ENCODE results near the gene TATDN2. TPM values are rescaled to one million over a fixed set of nuclear protein-coding genes. Genes with fewer than 3 reads are reported as not detected.

TATDN2 gene
- polyA plus RNA-seq, 1 of the 3 experiments (the other 2 are of a cell fraction): 14.7 TPM

DNA sequence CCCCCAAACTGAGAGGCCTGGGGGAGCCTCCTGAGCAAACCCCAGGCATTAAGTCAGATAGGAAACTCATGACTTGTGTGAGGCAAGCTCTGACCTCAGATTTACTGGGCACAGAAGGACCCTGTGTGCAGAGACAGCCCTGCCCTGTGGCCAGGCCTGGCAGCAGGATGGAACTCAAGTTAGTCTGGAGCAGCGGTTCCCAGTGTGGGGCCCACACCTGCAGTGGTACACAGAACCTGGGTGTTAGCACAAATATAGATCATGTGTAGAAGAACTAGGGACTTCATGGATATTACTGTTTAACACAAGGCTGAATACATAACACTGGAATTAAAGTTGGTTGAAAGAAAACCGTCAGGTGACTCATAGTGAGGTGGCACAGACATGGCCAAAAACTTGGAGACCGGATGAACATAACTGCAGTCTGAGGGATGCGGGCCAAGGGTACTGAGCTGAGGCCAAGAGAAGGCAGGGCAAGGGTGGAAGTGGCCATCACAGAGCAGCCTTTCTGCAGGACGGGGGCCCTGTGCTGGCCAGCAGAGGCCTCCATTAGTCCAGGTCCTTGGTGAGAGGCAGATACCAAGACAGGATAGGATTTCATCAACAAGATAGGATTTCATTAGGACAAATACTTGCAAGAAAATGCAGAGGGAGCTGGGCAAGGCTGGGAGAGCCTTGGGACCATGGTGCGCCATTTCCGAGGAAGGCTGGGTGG, 42.7 kb upstream of the TATDN2 start (continued):
- TF ChIP-seq SMC3 (IDR thresholded peaks at IDR 0.05; ENCODE audit: low read depth, low read length) (no peak), NRF1 (IDR thresholded peaks at IDR 0.05; ENCODE audit: low read depth, low read length) (no peak), GABPA (IDR thresholded peaks at IDR 0.05; ENCODE audit: low read depth) (no peak), RXRA (IDR thresholded peaks at IDR 0.05; ENCODE audit: borderline replicate concordance, low read depth) (peak; percentile 80; the same call in 1 of the 2 replicates), JUND (IDR thresholded peaks at IDR 0.05) (peak; percentile 97), SIN3A (IDR thresholded peaks at IDR 0.05; ENCODE audit: borderline replicate concordance, low read depth, low read length) (0 out of 2 replicates have a peak, but pooled peaks have one; percentile 10), TCF12 (IDR thresholded peaks at IDR 0.05) (peak; percentile 83), FOXM1 (IDR thresholded peaks at IDR 0.05; ENCODE audit: low read depth) (peak; percentile 84; the same call in 1 of the 2 replicates), RAD21 (IDR thresholded peaks at IDR 0.05; ENCODE audit: low read length) (no peak), TEAD4 (IDR thresholded peaks at IDR 0.05; ENCODE audit: borderline replicate concordance, insufficient read depth) (peak; percentile 58; the same call in 1 of the 2 replicates), NFIC (IDR thresholded peaks at IDR 0.05; ENCODE audit: borderline replicate concordance) (peak; percentile 98), EZH2phosphoT487 (IDR thresholded peaks at IDR 0.05; ENCODE audit: borderline replicate concordance, low read depth) (no peak), ELF1 (IDR thresholded peaks at IDR 0.05) (no peak), YY1 (IDR thresholded peaks at IDR 0.05; ENCODE audit: low read depth) (peak; percentile 60; the same call in 1 of the 2 replicates), MEF2A (IDR thresholded peaks at IDR 0.05; ENCODE audit: borderline replicate concordance, low read depth) (no peak), FOSL2 (IDR thresholded peaks at IDR 0.05; ENCODE audit: borderline replicate concordance, low read depth) (peak; percentile 98), MXI1 (IDR thresholded peaks at IDR 0.05; ENCODE audit: low read depth, low read length) (no peak)
- TF ChIP-seq, protein P1, sequence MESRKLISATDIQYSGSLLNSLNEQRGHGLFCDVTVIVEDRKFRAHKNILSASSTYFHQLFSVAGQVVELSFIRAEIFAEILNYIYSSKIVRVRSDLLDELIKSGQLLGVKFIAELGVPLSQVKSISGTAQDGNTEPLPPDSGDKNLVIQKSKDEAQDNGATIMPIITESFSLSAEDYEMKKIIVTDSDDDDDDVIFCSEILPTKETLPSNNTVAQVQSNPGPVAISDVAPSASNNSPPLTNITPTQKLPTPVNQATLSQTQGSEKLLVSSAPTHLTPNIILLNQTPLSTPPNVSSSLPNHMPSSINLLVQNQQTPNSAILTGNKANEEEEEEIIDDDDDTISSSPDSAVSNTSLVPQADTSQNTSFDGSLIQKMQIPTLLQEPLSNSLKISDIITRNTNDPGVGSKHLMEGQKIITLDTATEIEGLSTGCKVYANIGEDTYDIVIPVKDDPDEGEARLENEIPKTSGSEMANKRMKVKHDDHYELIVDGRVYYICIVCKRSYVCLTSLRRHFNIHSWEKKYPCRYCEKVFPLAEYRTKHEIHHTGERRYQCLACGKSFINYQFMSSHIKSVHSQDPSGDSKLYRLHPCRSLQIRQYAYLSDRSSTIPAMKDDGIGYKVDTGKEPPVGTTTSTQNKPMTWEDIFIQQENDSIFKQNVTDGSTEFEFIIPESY (IDR thresholded peaks at IDR 0.05; ENCODE audit: borderline replicate concordance, low read depth): peak; percentile 57; the same call in 1 of the 2 replicates
- TF ChIP-seq, protein P2, sequence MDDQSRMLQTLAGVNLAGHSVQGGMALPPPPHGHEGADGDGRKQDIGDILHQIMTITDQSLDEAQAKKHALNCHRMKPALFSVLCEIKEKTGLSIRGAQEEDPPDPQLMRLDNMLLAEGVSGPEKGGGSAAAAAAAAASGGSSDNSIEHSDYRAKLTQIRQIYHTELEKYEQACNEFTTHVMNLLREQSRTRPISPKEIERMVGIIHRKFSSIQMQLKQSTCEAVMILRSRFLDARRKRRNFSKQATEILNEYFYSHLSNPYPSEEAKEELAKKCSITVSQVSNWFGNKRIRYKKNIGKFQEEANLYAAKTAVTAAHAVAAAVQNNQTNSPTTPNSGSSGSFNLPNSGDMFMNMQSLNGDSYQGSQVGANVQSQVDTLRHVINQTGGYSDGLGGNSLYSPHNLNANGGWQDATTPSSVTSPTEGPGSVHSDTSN (IDR thresholded peaks at IDR 0.05): peak; percentile 76

DNA sequence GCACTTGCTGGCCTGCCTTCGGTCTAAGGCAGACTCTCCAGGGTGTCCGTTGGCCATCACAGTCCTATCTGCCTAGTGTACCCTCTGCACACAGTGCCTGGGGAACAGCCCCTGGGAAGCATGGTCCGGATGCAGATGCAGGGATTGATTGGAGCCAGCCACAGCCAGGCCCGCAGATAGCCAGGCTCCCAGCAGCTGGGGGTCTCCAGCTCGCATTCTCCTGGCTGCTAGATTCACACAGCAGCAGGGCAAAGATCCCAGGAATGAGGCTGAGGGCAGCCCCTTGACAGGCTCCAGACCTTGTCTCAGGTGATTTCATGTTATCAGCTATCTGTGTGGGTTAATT, 42.1 kb upstream of the TATDN2 start:
- no peaks in the 10 kb centered on the region for H4K20me1 ChIP-seq (ENCODE audit: insufficient read depth)
- H3K9ac ChIP-seq: peak overlapping the region; percentile 37; the same call in 1 of the 2 replicates
- ChIA-PET CTCF (interaction anchor here (0.7 to 1.4 kb wide), 2 partner anchors 13 to 120 kb away, joined by 3 read pairs; no protein-coding TSS in a partner anchor), POLR2A (no interaction called here)
- no peaks in the 10 kb centered on the region for H3K9me2 ChIP-seq
- H3K79me2 ChIP-seq (ENCODE audit: insufficient read depth): peaks cover 13% of the 10 kb centered on the region; the same call in 1 of the 2 replicates
- TF ChIP-seq, protein P3, sequence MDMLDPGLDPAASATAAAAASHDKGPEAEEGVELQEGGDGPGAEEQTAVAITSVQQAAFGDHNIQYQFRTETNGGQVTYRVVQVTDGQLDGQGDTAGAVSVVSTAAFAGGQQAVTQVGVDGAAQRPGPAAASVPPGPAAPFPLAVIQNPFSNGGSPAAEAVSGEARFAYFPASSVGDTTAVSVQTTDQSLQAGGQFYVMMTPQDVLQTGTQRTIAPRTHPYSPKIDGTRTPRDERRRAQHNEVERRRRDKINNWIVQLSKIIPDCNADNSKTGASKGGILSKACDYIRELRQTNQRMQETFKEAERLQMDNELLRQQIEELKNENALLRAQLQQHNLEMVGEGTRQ (IDR thresholded peaks at IDR 0.05; ENCODE audit: borderline replicate concordance, low read depth, low read length): no peak
- no peak for TF ChIP-seq MEF2A (IDR thresholded peaks at IDR 0.05; ENCODE audit: borderline replicate concordance, low read depth)
- 0 out of 2 replicates have a peak, but pooled peaks have one; percentile 13 for TF ChIP-seq GATA2 (CRISPR knock-in tag; IDR thresholded peaks at IDR 0.05)
- TF ChIP-seq RFX5 (IDR thresholded peaks at IDR 0.05; ENCODE audit: low read length): no peak
- no peak for TF ChIP-seq RCOR1 (IDR thresholded peaks at IDR 0.05; ENCODE audit: low read length)
- TF ChIP-seq YY1 (IDR thresholded peaks at IDR 0.05; ENCODE audit: low read depth): no peak
- peaks cover 34% of the 10 kb centered on the region for H3F3A ChIP-seq (replicated peaks; ENCODE audit: insufficient read depth)
- no peak overlapping the region for H2AFZ ChIP-seq (ENCODE audit: low read depth)
- H3K9me3 ChIP-seq: no peaks in the 10 kb centered on the region
- H3K4me1 ChIP-seq (ENCODE audit: control insufficient read depth in 1 of 2, insufficient read depth in 2 of 2, low read depth in 1 of 2, low read length in 1 of 2): peaks cover 13 to 40% of the 10 kb centered on the region in 2 experiments; a peak in 3 of 4 replicates
- 50% methylated on average over 2 of the region's 5 CpGs for WGBS (ENCODE audit: low lambda C conversion rate)
- H3K27ac ChIP-seq (ENCODE audit: low read depth in 2 of 2, low read length in 1 of 2): peak overlapping the region; percentile 45 to 97
- no peaks in the 10 kb centered on the region for H3K27me3 ChIP-seq (ENCODE audit: insufficient read depth)
- DNase-seq: peak; percentile 64
- H3K36me3 ChIP-seq (replicated peaks in 1 of 2; ENCODE audit: control insufficient read depth in 1 of 2, insufficient read depth in 2 of 2, low read length in 1 of 2): peaks cover 0 to 11% of the 10 kb centered on the region in 2 experiments
- peak overlapping the region; percentile 41 for H3K4me2 ChIP-seq
- no peak overlapping the region for H3K4me3 ChIP-seq (ENCODE audit: low read depth in 2 of 2, low read length in 1 of 2)

All from SK-N-SH (cell line).